H1 (cell line): ENCODE results near the gene PDE1C. TPM values are rescaled to one million over a fixed set of nuclear protein-coding genes. Genes with fewer than 3 reads are reported as not detected.

Experiments used
- CTCF ChIA-PET: fragments of 300-600 bp; sonication (Branson Sonifier 250); formaldehyde crosslinking; loops from one replicate; lab custom pipeline; 2021; ENCODE audit not compliant: partially characterized antibody; lab: Charles Lee
- POLR2A ChIA-PET: fragments of 300-600 bp; sonication (Branson Sonifier 250); formaldehyde crosslinking; loops from one replicate; lab custom pipeline; 2021; ENCODE audit warnings: inconsistent platforms; ENCODE audit not compliant: partially characterized antibody; lab: Charles Lee
- DNase-seq, 2 experiments: peaks; one replicate each; pipeline versions ENCODE4 v3.0.0 to v3.0.0-alpha.2; 2010 to 2022; ENCODE audit warnings: low spot score in 2 of 2, low read depth in 1 of 2, mixed read lengths in 1 of 2
- FAIRE-seq: peaks from 2 replicates; lab custom pipeline; 2011; peaks lifted over from hg19 to GRCh38; lab: Jason Lieb, UNC
- H2AFZ ChIP-seq: 2 replicates; pipeline ENCODE4 v1.8.1; 2012; ENCODE audit warnings: low read length, inconsistent platforms
- H2AK5ac ChIP-seq: 2 replicates; pipeline ENCODE4 v1.6.1; 2013; ENCODE audit warnings: low read depth, low read length
- H2BK120ac ChIP-seq: replicated peaks from 2 replicates; pipeline ENCODE3; 2013; ENCODE audit warnings: low read depth, low read length, inconsistent platforms
- H2BK12ac ChIP-seq: 2 replicates; pipeline ENCODE4 v1.6.1; 2013; ENCODE audit warnings: low read depth, low read length
- H2BK15ac ChIP-seq: 2 replicates; pipeline ENCODE4 v1.6.1; 2013; ENCODE audit warnings: low read length
- H2BK20ac ChIP-seq: 2 replicates; pipeline ENCODE4 v1.6.1; 2013; ENCODE audit warnings: low read length
- H2BK5ac ChIP-seq: 2 replicates; pipeline ENCODE4 v1.6.1; 2013; ENCODE audit warnings: low read depth, low read length
- H3K14ac ChIP-seq: 2 replicates; pipeline ENCODE4 v1.6.1; 2013; ENCODE audit warnings: inconsistent platforms; ENCODE audit not compliant: insufficient read length
- H3K18ac ChIP-seq: 2 replicates; pipeline ENCODE4 v1.6.1; 2013; ENCODE audit warnings: low read length; ENCODE audit errors: extremely low read depth
- H3K23ac ChIP-seq: 2 replicates; pipeline ENCODE4 v1.6.1; 2013; ENCODE audit warnings: inconsistent platforms; ENCODE audit not compliant: insufficient read length
- H3K23me2 ChIP-seq: 2 replicates; pipeline ENCODE4 v1.6.1; 2013; ENCODE audit warnings: low read depth, low read length
- H3K27ac ChIP-seq: 2 replicates; pipeline ENCODE4 v1.6.1; 2011; ENCODE audit warnings: low read depth, low read length, inconsistent platforms
- H3K27me3 ChIP-seq, 4 experiments: replicated peaks in 1 of 4; 1 replicate in 1 of 4; 2 replicates in 3 of 4; pipeline versions ENCODE4 v1.6.1 to v1.8.1; 2011 to 2013; ENCODE audit warnings: low read length in 3 of 4, mild to moderate bottlenecking in 3 of 4, inconsistent platforms in 2 of 4, mixed read lengths in 2 of 4, moderate library complexity in 1 of 4; ENCODE audit not compliant: control insufficient read depth in 3 of 4, insufficient read depth in 3 of 4; ENCODE audit errors: extremely low read depth in 1 of 4
- H3K36me3 ChIP-seq, 4 experiments: 2 replicates each; pipeline versions ENCODE4 v1.6.1 to v1.8.1; 2011 to 2013; ENCODE audit warnings: mild to moderate bottlenecking in 4 of 4, low read length in 3 of 4, moderate library complexity in 2 of 4, control low read depth in 1 of 4, inconsistent platforms in 1 of 4; ENCODE audit not compliant: insufficient read depth in 4 of 4, control insufficient read depth in 2 of 4
- H3K4ac ChIP-seq: replicated peaks from 2 replicates; pipeline ENCODE3; 2013; ENCODE audit warnings: low read length, low read depth, mixed read lengths, inconsistent platforms; ENCODE audit not compliant: insufficient read length
- H3K4me1 ChIP-seq, 4 experiments: replicated peaks in 1 of 4; 1 replicate in 1 of 4; 2 replicates in 3 of 4; pipeline versions ENCODE4 v1.6.1 to v1.8.1; 2011 to 2013; ENCODE audit warnings: low read length in 3 of 4, inconsistent platforms in 2 of 4, mixed read lengths in 1 of 4; ENCODE audit not compliant: insufficient read depth in 4 of 4, control insufficient read depth in 3 of 4
- H3K4me2 ChIP-seq, 2 experiments: 2 replicates each; pipeline versions ENCODE4 v1.6.1 to v1.8.1; 2011 to 2013; ENCODE audit warnings: low read depth in 2 of 2, low read length in 2 of 2, control low read depth in 1 of 2, inconsistent platforms in 1 of 2, mild to moderate bottlenecking in 1 of 2; ENCODE audit not compliant: insufficient read depth in 1 of 2
- H3K4me3 ChIP-seq, 4 experiments: fragments of 200-600, 300-600 bp in 1 of 4; sonication (generic), shearing (Covaris generic), sonication (Bioruptor Twin) in 1 of 4; 2 replicates each; pipeline versions ENCODE4 v1.5.1 to v1.8.1; 2011 to 2016; ENCODE audit warnings: low read length in 4 of 4, low read depth in 3 of 4, control low read depth in 2 of 4, inconsistent platforms in 2 of 4, mild to moderate bottlenecking in 2 of 4, mixed read lengths in 1 of 4, moderate library complexity in 1 of 4; ENCODE audit not compliant: insufficient read depth in 2 of 4; ENCODE audit errors: extremely low read depth in 1 of 4
- H3K56ac ChIP-seq: replicated peaks from 2 replicates; pipeline ENCODE3; 2013; ENCODE audit warnings: low read depth, mild to moderate bottlenecking, mixed read lengths, low read length, inconsistent platforms; ENCODE audit not compliant: insufficient read length
- H3K79me1 ChIP-seq: 2 replicates; pipeline ENCODE4 v1.6.1; 2013; ENCODE audit warnings: low read depth, low read length, control low read depth
- H3K79me2 ChIP-seq, 2 experiments: 2 replicates each; pipeline versions ENCODE4 v1.6.1 to v1.8.1; 2012 to 2013; ENCODE audit warnings: low read length in 2 of 2, mild to moderate bottlenecking in 2 of 2, inconsistent platforms in 1 of 2; ENCODE audit not compliant: insufficient read depth in 2 of 2, control insufficient read depth in 1 of 2
- H3K9ac ChIP-seq, 4 experiments: replicated peaks in 1 of 4; 1 replicate in 1 of 4; 2 replicates in 3 of 4; pipeline versions ENCODE4 v1.6.1 to v1.8.1; 2011 to 2013; ENCODE audit warnings: low read depth in 3 of 4, low read length in 3 of 4, control low read depth in 2 of 4, mild to moderate bottlenecking in 2 of 4, moderate library complexity in 2 of 4, inconsistent platforms in 1 of 4; ENCODE audit errors: extremely low read depth in 1 of 4
- H3K9me3 ChIP-seq, 2 experiments: 2 replicates each; pipeline versions ENCODE4 v1.6.1 to v1.8.1; 2012 to 2013; ENCODE audit warnings: mild to moderate bottlenecking in 2 of 2, moderate library complexity in 2 of 2, control low read depth in 1 of 2, inconsistent platforms in 1 of 2, low read depth in 1 of 2, low read length in 1 of 2, mixed read lengths in 1 of 2; ENCODE audit not compliant: insufficient read depth in 2 of 2
- H4K20me1 ChIP-seq, 2 experiments: replicated peaks in 1 of 2; 2 replicates each; pipeline versions ENCODE3 to v1.8.1; 2011 to 2013; ENCODE audit warnings: inconsistent platforms in 2 of 2, low read length in 2 of 2, mild to moderate bottlenecking in 1 of 2; ENCODE audit not compliant: insufficient read depth in 2 of 2, control insufficient read depth in 1 of 2
- H4K5ac ChIP-seq: 2 replicates; pipeline ENCODE4 v1.6.1; 2013; ENCODE audit warnings: low read length, low read depth, mixed read lengths, inconsistent platforms; ENCODE audit not compliant: insufficient read length
- H4K8ac ChIP-seq: 2 replicates; pipeline ENCODE4 v1.8.0; 2013; ENCODE audit warnings: mild to moderate bottlenecking, moderate library complexity, low read length, inconsistent platforms; ENCODE audit not compliant: insufficient read depth; ENCODE audit errors: extremely low read depth
- H4K91ac ChIP-seq: replicated peaks from 2 replicates; pipeline ENCODE3; 2013; ENCODE audit warnings: low read length, mixed read lengths, inconsistent platforms; ENCODE audit not compliant: insufficient read length
- TBP ChIP-seq: IDR thresholded peaks from 2 replicates; pipeline ENCODE4 v1.6.1; 2011; ENCODE audit warnings: low read depth, low read length, improper control_type of control experiment
- WGBS, 2 experiments: shearing (Covaris generic) in 1 of 2; methylation state at CpG; one replicate each; pipeline versions ENCODE4 v1.1.6 to v1.1.7; 2013 to 2015; ENCODE audit warnings: low lambda C conversion rate in 2 of 2, mixed read lengths in 2 of 2, inconsistent platforms in 1 of 2, low coverage in 1 of 2, missing lambda C conversion rate in 1 of 2; ENCODE audit not compliant: insufficient replicate concordance in 2 of 2, insufficient coverage in 1 of 2, insufficient read length in 1 of 2; ENCODE audit errors: extremely low coverage in 1 of 2, missing lambda C conversion rate in 1 of 2; 5-methylcytosine and 5-hydroxymethylcytosine counted together
- polyA plus RNA-seq, 7 experiments: library from polyadenylated mRNA; depleted of rRNA in 3 of 7; stranded (reverse) in 5 of 7; unstranded in 2 of 7; fragments of >200 nt in 5 of 7; fragments of 200-250 nt in 2 of 7; gene quantifications; 1 replicate in 5 of 7; 2 replicates in 1 of 7; 4 replicates in 1 of 7; pipeline versions ENCODE4 v1.2.1 to v1.2.3, GENCODE V29; 2011 to 2013; ENCODE audit warnings: missing spikeins in 2 of 7, mixed read lengths in 2 of 7
- total RNA-seq: library from RNA; stranded (reverse); fragmentation: NEBNext Ultra II Directional; extraction: Animal tissue kit (Norgen Biotek cat#: 25700); gene quantifications from 2 replicates; pipeline ENCODE4 v1.2.1, GENCODE V29; 2021

PDE1C gene
- total and polyA plus RNA-seq, 2 of the 8 experiments (the other 6 are each of a cell fraction or from before 2014, with no cell fraction given), result 0.11 to 1.1 TPM

DNA sequence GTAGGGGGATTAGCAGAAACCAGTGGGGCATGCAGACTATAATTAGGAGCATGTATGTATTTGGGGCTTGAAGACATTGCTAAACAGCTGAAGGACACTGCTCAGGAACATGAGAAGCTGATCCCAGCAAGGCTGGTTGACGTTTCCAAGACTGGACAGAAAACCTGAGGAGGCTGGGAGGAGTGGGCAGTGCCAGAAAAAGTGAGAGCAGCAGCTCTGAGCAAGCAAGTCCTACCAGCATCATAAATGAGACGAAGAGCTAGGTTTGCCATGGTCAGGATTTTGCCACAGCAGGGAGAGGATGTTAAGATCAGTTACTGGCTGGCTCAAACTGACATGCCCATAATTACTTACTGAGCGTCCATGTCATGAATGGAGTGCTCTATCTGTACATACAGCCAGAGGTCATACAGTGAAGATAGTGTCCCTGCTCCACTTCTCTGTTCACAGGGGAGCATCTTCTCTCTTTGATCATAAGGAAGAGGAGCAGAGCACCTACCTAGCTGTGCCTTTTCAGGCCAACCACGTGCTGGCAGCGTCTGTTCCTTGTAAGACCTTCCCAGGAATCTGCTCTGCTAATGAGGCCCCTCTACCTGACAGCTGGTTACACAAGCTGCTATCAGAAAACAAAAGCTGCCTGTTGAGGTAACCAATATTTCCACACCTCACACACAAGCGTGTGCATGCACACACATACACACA is 44.7 kb downstream of the PDE1C start:
- no peaks in the 10 kb centered on the region for H3K27me3 ChIP-seq
- FAIRE-seq, result no peak
- no peak overlapping the region for H2BK15ac ChIP-seq
- H3K56ac ChIP-seq, result no peak overlapping the region
- ChIA-PET CTCF (interaction anchor here (1.4 kb wide), 1 partner anchor 211 kb away, joined by 5 read pairs; no protein-coding TSS in a partner anchor), POLR2A (interaction anchor here (0.6 kb wide), 1 partner anchor 1571 kb away, joined by 3 read pairs; no protein-coding TSS in a partner anchor)
- no peak overlapping the region for H3K14ac ChIP-seq
- H2BK120ac ChIP-seq, result no peak overlapping the region
- H4K20me1 ChIP-seq, result no peaks in the 10 kb centered on the region
- H3K18ac ChIP-seq, result no peak overlapping the region
- no peak overlapping the region for H4K8ac ChIP-seq
- no peak overlapping the region for H3K4me2 ChIP-seq
- no peak overlapping the region for H3K9ac ChIP-seq
- H2BK12ac ChIP-seq, result no peak overlapping the region
- H4K5ac ChIP-seq, result no peak overlapping the region
- no peak overlapping the region for H3K23ac ChIP-seq
- no peak overlapping the region for H2BK20ac ChIP-seq
- no peak for DNase-seq
- H3K23me2 ChIP-seq, result no peaks in the 10 kb centered on the region
- H3K9me3 ChIP-seq, result no peaks in the 10 kb centered on the region
- no peak for TF ChIP-seq TBP
- no peaks in the 10 kb centered on the region for H3K79me1 ChIP-seq
- H3K4ac ChIP-seq, result no peak overlapping the region
- no peak overlapping the region for H2BK5ac ChIP-seq
- no peak overlapping the region for H4K91ac ChIP-seq
- H2AK5ac ChIP-seq, result no peak overlapping the region
- H3K79me2 ChIP-seq, result no peaks in the 10 kb centered on the region
- H3K4me3 ChIP-seq, result no peak overlapping the region
- no peaks in the 10 kb centered on the region for H3K4me1 ChIP-seq
- no peak overlapping the region for H2AFZ ChIP-seq
- WGBS, 2 experiments, result 84% methylated on average over 6 of the region's 6 CpGs; no CpG with 5 or more reads in 1 of the 2 experiments
- H3K36me3 ChIP-seq, result no peaks in the 10 kb centered on the region
- H3K27ac ChIP-seq, result no peak overlapping the region
